Suprapubic skin (tissue), 4 donors: Measurements from ENCODE around the gene C16orf86. TPM values are rescaled to one million over a fixed set of nuclear protein-coding genes. Genes with fewer than 3 reads are reported as not detected.

ENCODE experiments used
- DNase-seq, 2 donors: peaks; one replicate each; pipeline ENCODE4 v3.0.0-alpha.2; 2019; ENCODE audit warnings: low spot score in 2 of 2
- H3K27ac ChIP-seq: fragments of 200-600 bp; sonication (generic); one replicate; pipeline ENCODE4 v1.5.1; 2019
- H3K27me3 ChIP-seq: fragments of 200-600 bp; sonication (generic); one replicate; pipeline ENCODE4 v1.5.1; 2019
- H3K36me3 ChIP-seq: fragments of 200-600 bp; sonication (generic); one replicate; pipeline ENCODE4 v1.5.1; 2019
- H3K4me1 ChIP-seq: fragments of 200-600 bp; sonication (generic); one replicate; pipeline ENCODE4 v1.5.1; 2019
- H3K4me3 ChIP-seq: fragments of 200-600 bp; sonication (generic); one replicate; pipeline ENCODE4 v1.5.1; 2019; ENCODE audit warnings: mild to moderate bottlenecking
- H3K9me3 ChIP-seq: fragments of 200-600 bp; sonication (generic); one replicate; pipeline ENCODE4 v1.5.1; 2019
- EP300 ChIP-seq: sonication (generic); formaldehyde crosslinking; IDR thresholded peaks from one replicate; pipeline ENCODE4 v1.6.1; 2017; ENCODE audit warnings: antibody characterized with exemption
- POLR2A ChIP-seq, 2 donors: fragments of 450-650 bp; IDR thresholded peaks; one replicate each; pipeline ENCODE4 v1.6.1; 2017; ENCODE audit warnings: antibody characterized with exemption in 2 of 2, mild to moderate bottlenecking in 2 of 2, moderate library complexity in 2 of 2
- POLR2AphosphoS5 ChIP-seq, 3 donors: sonication (generic); formaldehyde crosslinking; IDR thresholded peaks; one replicate each; pipeline ENCODE4 v1.6.1; 2017; ENCODE audit warnings: antibody characterized with exemption in 3 of 3
- WGBS: methylation state at CpG from one replicate; pipeline ENCODE4 v1.1.5; 2018; 5-methylcytosine and 5-hydroxymethylcytosine counted together
- total RNA-seq, 4 donors: library from RNA; depleted of rRNA; stranded (reverse); fragments of >200 nt; gene quantifications; one replicate each; pipeline ENCODE4 v1.1.0, GENCODE V29; 2016
- TF ChIP-seq, protein P1 (sequence below), 2 donors: fragments of 200-600 bp in 1 of 2; fragments of 450-650 bp in 1 of 2; sonication (generic) in 1 of 2; IDR thresholded peaks; one replicate each; pipeline ENCODE4 v1.5.1; 2016 to 2019; ENCODE audit warnings: antibody characterized with exemption in 2 of 2, mild to moderate bottlenecking in 1 of 2, moderate library complexity in 1 of 2

Gene C16orf86
- total RNA-seq, 4 donors from 2014 or later, result 2.1 to 6.8 (median 3.6) TPM

DNA sequence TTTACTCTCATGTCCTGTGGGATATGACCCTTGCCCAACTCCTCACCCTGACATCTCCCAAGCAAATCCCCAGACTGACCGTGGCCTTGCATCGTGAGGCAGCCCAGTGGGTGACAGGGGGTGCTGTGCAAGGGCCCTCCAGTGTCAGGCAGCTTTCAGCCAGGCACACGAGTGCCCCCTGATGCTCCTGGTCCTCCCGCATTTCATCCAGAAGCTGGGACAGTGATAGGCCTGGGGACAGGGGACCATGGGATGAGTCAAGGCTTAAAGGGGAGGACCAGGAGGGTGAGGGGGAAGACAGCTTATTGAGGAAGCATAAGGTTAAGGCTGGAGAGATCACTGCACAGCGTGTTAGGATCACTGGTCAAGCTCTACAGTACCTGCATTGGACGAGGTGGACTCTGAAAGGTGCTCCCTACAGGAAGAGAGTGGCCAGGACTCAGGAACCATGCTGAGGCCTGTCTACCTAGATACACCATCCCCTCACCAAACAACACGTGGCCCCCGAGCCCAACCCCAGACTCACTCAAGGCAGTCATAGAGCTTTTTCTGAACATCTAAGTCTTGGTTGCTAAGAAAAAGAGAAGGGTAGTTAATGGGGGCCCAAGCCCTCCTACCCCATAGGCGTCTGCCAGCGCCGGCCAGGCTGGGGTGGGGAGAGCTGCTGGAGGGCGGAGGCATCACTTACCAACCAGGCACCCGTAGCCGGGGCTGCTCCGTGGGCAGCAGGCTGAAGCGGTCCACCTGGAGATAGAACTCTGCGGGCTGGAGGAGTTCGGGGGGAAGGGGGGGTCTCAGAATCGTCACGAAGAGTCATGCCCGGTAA is 7.6 kb upstream of the C16orf86 start:
- DNase-seq, result peak in 1 of 2 donors; percentile 59
- Histone ChIP-seq H3K27me3 (peaks cover 11% of the 10 kb centered on the region), H3K4me1 (peaks cover 25% of the 10 kb centered on the region), H3K4me3 (peak overlapping the region; percentile 76), H3K9me3 (no peaks in the 10 kb centered on the region), H3K27ac (no peak overlapping the region), H3K36me3 (peaks cover 31% of the 10 kb centered on the region)
- TF ChIP-seq, protein P1, sequence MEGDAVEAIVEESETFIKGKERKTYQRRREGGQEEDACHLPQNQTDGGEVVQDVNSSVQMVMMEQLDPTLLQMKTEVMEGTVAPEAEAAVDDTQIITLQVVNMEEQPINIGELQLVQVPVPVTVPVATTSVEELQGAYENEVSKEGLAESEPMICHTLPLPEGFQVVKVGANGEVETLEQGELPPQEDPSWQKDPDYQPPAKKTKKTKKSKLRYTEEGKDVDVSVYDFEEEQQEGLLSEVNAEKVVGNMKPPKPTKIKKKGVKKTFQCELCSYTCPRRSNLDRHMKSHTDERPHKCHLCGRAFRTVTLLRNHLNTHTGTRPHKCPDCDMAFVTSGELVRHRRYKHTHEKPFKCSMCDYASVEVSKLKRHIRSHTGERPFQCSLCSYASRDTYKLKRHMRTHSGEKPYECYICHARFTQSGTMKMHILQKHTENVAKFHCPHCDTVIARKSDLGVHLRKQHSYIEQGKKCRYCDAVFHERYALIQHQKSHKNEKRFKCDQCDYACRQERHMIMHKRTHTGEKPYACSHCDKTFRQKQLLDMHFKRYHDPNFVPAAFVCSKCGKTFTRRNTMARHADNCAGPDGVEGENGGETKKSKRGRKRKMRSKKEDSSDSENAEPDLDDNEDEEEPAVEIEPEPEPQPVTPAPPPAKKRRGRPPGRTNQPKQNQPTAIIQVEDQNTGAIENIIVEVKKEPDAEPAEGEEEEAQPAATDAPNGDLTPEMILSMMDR (IDR thresholded peaks at IDR 0.05), result no peak
- TF ChIP-seq EP300 (no peak), POLR2AphosphoS5 (IDR thresholded peaks at IDR 0.05) (no peak), POLR2A (IDR thresholded peaks at IDR 0.05) (no peak)
- 54% methylated on average over 10 of the region's 21 CpGs for WGBS

DNA sequence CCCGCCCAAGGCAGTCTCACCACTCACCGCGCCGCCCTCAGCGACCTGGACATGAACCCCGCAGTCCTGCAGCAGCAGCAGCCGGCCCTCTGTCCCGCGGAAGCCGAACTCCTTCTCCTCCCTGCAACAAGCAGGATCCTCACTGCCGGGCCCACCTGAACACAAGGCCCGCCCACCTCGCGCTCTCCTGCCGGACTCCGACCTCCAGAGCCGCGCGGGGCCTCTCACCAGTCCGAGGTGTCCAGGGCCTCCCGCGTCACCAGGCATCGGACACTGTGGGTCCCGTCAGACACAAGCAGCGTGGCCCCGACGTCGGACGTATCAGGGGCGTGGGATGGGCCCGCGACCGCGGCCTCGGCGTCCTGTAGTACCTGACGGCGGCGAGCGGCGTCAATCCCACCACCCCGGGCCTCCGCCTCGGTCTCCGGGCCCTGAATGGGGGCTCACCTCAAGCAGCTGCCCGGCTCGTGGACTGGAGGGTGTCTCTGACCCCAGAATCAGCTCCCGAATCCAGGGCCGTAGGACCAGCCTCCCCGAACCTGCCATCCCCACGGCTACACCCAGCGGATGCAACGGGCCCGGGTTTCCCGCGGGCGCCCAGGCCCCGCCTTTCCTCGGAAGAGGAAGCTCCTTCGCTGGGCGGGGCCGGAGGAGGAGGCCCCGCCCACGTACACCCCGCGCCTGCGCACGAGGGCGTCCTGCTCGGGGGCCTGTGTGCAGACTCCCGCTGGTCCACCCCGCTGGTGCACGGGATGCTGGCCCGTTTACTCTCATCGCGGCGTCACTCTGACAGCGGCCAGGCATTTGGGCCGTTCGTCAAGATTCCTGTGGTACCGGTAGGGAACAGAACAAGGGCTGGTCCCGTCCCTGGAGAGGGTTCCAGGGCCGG is 6.7 kb upstream of the C16orf86 start, which contains the start of gene ACD:
Gene ACD, minus strand, starts transcription at position 586 of the 889 bp plus-strand sequence. Its CDS starts 40 bp downstream, at position 546.
- peak within 1 kb of the TSS; percentile 76 for H3K4me3 ChIP-seq
- TF ChIP-seq POLR2A (IDR thresholded peaks at IDR 0.05) (peak in 1 of 2 donors; percentile 31), POLR2AphosphoS5 (IDR thresholded peaks at IDR 0.05) (peak in 1 of 3 donors; percentile 16), EP300 (no peak)
- H3K27me3 ChIP-seq, result peaks cover 2% of the 10 kb centered on the region
- H3K27ac ChIP-seq, result peak within 1 kb of the TSS; percentile 90
- peaks cover 24% of the 10 kb centered on the region for H3K4me1 ChIP-seq
- peaks cover 31% of the 10 kb centered on the region for H3K36me3 ChIP-seq
- WGBS, result 3% methylated on average over 13 of the region's 83 CpGs
- H3K9me3 ChIP-seq, result no peaks in the 10 kb centered on the region
- peak; percentile 93 for DNase-seq

DNA sequence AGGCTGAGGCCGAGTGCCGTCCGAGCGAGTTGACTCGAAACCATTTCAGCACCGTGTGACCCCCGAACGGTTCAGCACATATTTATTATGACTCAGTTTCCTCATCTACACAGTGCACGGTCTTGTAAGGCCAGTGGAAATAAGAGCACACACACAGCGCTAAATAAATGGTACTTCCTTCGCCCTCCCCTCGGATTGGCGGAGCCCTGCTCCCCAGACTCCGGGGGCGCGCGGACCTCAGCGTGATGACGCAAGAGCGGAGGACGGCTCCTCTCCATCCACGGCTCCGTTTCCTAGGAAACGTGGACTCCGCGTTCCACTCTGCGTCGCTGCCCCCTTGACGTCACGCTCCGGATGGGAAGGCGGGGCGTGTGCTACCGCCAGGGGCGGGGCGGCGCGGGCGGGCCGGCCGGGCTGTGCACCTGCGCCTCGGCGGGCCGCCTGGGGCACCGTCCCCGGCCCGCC is 6.0 kb upstream of the C16orf86 start, which contains the start of gene PARD6A:
Gene PARD6A, plus strand, starts transcription at position 397 of the 465 bp plus-strand sequence. CDS start 79 bp downstream, outside the sequence.
- TF ChIP-seq POLR2AphosphoS5 (IDR thresholded peaks at IDR 0.05) (peak in 2 of 3 donors; percentile 31 to 79), POLR2A (IDR thresholded peaks at IDR 0.05) (no peak)
- no peaks in the 10 kb centered on the region for H3K9me3 ChIP-seq
- DNase-seq, result peak; percentile 97
- peak within 1 kb of the TSS; percentile 76 for H3K4me3 ChIP-seq
- 0% methylated on average over 7 of the region's 48 CpGs for WGBS
- peaks cover 31% of the 10 kb centered on the region for H3K36me3 ChIP-seq
- H3K4me1 ChIP-seq, result peaks cover 29% of the 10 kb centered on the region
- no peaks in the 10 kb centered on the region for H3K27me3 ChIP-seq
- peak within 1 kb of the TSS; percentile 90 for H3K27ac ChIP-seq

DNA sequence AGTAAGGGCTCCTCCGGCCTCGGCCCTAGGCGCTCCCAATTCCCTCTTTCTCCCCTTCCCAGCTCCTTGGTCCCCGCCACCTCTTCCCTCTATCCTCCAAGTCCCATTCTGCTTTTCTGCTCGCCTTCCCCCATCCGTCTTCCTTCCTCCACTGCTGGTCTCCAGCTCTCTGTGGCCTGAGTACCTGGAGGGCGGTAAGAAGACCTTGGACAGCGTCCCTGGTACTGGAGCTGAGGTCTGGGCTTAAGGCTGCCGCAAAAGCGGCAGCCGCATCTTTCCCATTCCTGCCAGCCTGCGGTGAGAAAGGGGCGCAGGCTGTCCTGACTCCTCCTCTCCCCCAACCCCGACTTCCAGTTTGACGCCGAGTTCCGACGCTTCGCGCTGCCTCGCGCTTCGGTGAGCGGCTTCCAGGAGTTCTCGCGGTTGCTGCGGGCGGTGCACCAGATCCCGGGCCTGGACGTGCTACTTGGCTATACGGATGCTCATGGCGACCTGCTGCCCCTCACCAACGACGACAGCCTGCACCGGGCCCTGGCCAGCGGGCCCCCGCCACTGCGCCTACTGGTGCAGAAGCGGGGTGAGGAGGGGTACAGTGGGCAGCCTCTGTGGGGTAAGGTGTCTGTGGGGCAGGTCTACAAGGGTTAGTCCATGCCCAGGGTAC is 5.4 kb upstream of the C16orf86 start:
- Histone ChIP-seq H3K4me1 (peaks cover 35% of the 10 kb centered on the region), H3K9me3 (no peaks in the 10 kb centered on the region), H3K4me3 (peak overlapping the region; percentile 76), H3K27ac (peak overlapping the region; percentile 90), H3K36me3 (peaks cover 31% of the 10 kb centered on the region), H3K27me3 (no peaks in the 10 kb centered on the region)
- WGBS, result 14% methylated on average over 18 of the region's 39 CpGs
- TF ChIP-seq POLR2A (IDR thresholded peaks at IDR 0.05) (no peak), EP300 (no peak), POLR2AphosphoS5 (IDR thresholded peaks at IDR 0.05) (no peak)
- TF ChIP-seq, protein P1 (IDR thresholded peaks at IDR 0.05), result no peak
- peak in 1 of 2 donors; percentile 73 for DNase-seq

DNA sequence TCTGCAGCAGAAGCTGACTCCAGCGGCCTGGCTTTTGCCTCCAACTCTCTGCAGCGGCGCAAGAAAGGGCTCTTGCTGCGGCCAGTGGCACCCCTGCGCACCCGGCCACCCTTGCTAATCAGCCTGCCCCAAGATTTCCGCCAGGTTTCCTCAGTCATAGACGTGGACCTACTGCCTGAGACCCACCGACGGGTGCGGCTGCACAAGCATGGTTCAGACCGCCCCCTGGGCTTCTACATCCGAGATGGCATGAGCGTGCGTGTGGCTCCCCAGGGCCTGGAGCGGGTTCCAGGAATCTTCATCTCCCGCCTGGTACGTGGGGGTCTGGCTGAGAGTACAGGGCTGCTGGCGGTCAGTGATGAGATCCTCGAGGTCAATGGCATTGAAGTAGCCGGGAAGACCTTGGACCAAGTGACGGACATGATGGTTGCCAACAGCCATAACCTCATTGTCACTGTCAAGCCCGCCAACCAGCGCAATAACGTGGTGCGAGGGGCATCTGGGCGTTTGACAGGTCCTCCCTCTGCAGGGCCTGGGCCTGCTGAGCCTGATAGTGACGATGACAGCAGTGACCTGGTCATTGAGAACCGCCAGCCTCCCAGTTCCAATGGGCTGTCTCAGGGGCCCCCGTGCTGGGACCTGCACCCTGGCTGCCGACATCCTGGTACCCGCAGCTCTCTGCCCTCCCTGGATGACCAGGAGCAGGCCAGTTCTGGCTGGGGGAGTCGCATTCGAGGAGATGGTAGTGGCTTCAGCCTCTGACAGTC is 4.5 kb upstream of the C16orf86 start:
- Histone ChIP-seq H3K27ac (no peak overlapping the region), H3K4me3 (no peak overlapping the region), H3K4me1 (peaks cover 43% of the 10 kb centered on the region), H3K9me3 (no peaks in the 10 kb centered on the region), H3K27me3 (no peaks in the 10 kb centered on the region), H3K36me3 (peaks cover 27% of the 10 kb centered on the region)
- 90% methylated on average over 11 of the region's 34 CpGs for WGBS
- TF ChIP-seq POLR2AphosphoS5 (IDR thresholded peaks at IDR 0.05), result no peak
- no peak for TF ChIP-seq POLR2A (IDR thresholded peaks at IDR 0.05)
- DNase-seq, result peak in 1 of 2 donors; percentile 66
